Measurements from ENCODE around the gene TNNT3. TPM values are rescaled to one million over a fixed set of nuclear protein-coding genes. Genes with fewer than 3 reads are reported as not detected.

TNNT3 gene
- total and polyA plus RNA-seq, 2 of the 4 experiments (the other 2 are of a cell fraction), result not detected

DNA sequence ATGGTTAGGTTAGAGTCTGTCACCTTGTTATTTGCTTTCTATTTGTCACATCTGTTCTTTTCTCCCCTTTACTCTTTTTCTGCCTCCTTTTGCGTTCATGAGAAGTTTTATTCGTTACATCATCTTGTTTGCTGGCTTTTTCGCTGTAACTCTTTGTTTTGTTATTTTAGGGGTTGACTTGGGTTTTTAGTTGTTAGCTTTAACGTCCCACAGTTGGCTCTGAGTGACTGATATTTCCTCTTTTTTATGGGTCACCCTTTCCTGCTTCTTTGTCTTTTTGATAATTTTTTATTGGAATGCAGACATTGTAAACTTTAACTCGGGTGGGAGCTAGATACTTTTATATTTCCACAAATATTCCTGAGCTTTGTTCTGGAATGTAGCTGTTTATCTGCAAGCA is 13.3 kb upstream of the TNNT3 start:
- Histone ChIP-seq H2AFZ (replicated peaks; ENCODE audit: low read length, poor library complexity) (no peak overlapping the region), H3K9ac (ENCODE audit: low read depth, low read length) (no peak overlapping the region), H3K27ac (ENCODE audit: insufficient read depth, low read length) (no peak overlapping the region), H4K20me1 (ENCODE audit: insufficient read depth, low read length) (no peaks in the 10 kb centered on the region), H3K9me1 (ENCODE audit: insufficient read depth, low read length) (no peaks in the 10 kb centered on the region), H3K9me3 (ENCODE audit: control insufficient read depth, insufficient read depth, low read length) (no peaks in the 10 kb centered on the region), H3K23ac (ENCODE audit: low read depth, low read length) (no peak overlapping the region), H3K56ac (ENCODE audit: extremely low read depth, insufficient read depth, low read length) (no peak overlapping the region), H2AK9ac (replicated peaks; ENCODE audit: low read depth, low read length, poor library complexity) (no peak overlapping the region), H3K18ac (ENCODE audit: low read depth, low read length) (no peak overlapping the region), H4K5ac (ENCODE audit: low read depth, low read length) (no peak overlapping the region), H3K4ac (ENCODE audit: low read depth, low read length) (no peak overlapping the region), H3K36me3 (ENCODE audit: control insufficient read depth, insufficient read depth, low read length) (no peaks in the 10 kb centered on the region), H2AK5ac (ENCODE audit: low read depth, low read length) (no peak overlapping the region), H2BK15ac (ENCODE audit: low read depth, low read length) (no peak overlapping the region), H2BK120ac (ENCODE audit: low read depth, low read length) (no peak overlapping the region), H2BK20ac (ENCODE audit: low read depth, low read length) (no peak overlapping the region), H2BK5ac (ENCODE audit: low read depth, low read length, poor library complexity, severe bottlenecking) (no peak overlapping the region), H3K4me2 (ENCODE audit: low read depth, low read length) (no peak overlapping the region), H3K14ac (replicated peaks; ENCODE audit: low read depth, low read length) (no peak overlapping the region), H3K27me3 (ENCODE audit: control insufficient read depth, insufficient read depth, low read length) (peaks cover 32% of the 10 kb centered on the region), H4K8ac (ENCODE audit: low read depth in 2 of 2, low read length in 2 of 2) (no peak overlapping the region), H3K4me3 (ENCODE audit: insufficient read depth, low read depth, low read length) (no peak overlapping the region), H3K4me1 (ENCODE audit: control insufficient read depth, insufficient read depth, low read length) (no peaks in the 10 kb centered on the region), H4K91ac (ENCODE audit: insufficient read depth, low read depth, low read length) (no peak overlapping the region), H3K79me1 (ENCODE audit: low read depth in 1 of 2, low read length in 2 of 2) (no peaks in the 10 kb centered on the region)
- dilution Hi-C loops (cut with HindIII; ENCODE audit: low sequenced_read_pairs, unreplicated experiment) (no loop called here), in situ Hi-C loops (cut with MboI; ENCODE audit: low sequenced_read_pairs) (no loop called here), intact Hi-C loops (cut with micrococcal nuclease) (no loop called here)
- BruUV-seq (replicated peaks), result no TSS peak
- ATAC-seq (ENCODE audit: low read depth), result no peak
- DNase-seq, result no peak
- WGBS, 2 experiments (ENCODE audit: extremely low coverage in 2 of 2, insufficient read length in 1 of 2), result no CpG with 5 or more reads among the region's 5 CpGs
- CTCF ChIA-PET, result no interaction called here
- POLR2A ChIA-PET (ENCODE audit: unreplicated experiment), result no interaction called here
- TF ChIP-seq, protein P1, sequence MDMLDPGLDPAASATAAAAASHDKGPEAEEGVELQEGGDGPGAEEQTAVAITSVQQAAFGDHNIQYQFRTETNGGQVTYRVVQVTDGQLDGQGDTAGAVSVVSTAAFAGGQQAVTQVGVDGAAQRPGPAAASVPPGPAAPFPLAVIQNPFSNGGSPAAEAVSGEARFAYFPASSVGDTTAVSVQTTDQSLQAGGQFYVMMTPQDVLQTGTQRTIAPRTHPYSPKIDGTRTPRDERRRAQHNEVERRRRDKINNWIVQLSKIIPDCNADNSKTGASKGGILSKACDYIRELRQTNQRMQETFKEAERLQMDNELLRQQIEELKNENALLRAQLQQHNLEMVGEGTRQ (IDR thresholded peaks at IDR 0.05; ENCODE audit: low read depth, low read length), result no peak
- TF ChIP-seq RAD21 (IDR thresholded peaks at IDR 0.05; ENCODE audit: low read length), result no peak
- TF ChIP-seq, protein P2, sequence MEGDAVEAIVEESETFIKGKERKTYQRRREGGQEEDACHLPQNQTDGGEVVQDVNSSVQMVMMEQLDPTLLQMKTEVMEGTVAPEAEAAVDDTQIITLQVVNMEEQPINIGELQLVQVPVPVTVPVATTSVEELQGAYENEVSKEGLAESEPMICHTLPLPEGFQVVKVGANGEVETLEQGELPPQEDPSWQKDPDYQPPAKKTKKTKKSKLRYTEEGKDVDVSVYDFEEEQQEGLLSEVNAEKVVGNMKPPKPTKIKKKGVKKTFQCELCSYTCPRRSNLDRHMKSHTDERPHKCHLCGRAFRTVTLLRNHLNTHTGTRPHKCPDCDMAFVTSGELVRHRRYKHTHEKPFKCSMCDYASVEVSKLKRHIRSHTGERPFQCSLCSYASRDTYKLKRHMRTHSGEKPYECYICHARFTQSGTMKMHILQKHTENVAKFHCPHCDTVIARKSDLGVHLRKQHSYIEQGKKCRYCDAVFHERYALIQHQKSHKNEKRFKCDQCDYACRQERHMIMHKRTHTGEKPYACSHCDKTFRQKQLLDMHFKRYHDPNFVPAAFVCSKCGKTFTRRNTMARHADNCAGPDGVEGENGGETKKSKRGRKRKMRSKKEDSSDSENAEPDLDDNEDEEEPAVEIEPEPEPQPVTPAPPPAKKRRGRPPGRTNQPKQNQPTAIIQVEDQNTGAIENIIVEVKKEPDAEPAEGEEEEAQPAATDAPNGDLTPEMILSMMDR (conservative IDR thresholded peaks at IDR 0.05; ENCODE audit: low read depth, low read length), result no peak
- no peak for TF ChIP-seq SMC3 (IDR thresholded peaks at IDR 0.05; ENCODE audit: low read depth, low read length)
- TF ChIP-seq RCOR1 (IDR thresholded peaks at IDR 0.05; ENCODE audit: insufficient replicate concordance, low read length), result no peak
- TF ChIP-seq RFX5 (IDR thresholded peaks at IDR 0.05; ENCODE audit: low read depth, low read length), result no peak
- no peak for TF ChIP-seq MAZ (IDR thresholded peaks at IDR 0.05; ENCODE audit: borderline replicate concordance, low read depth, low read length)
- TF ChIP-seq, protein P3, sequence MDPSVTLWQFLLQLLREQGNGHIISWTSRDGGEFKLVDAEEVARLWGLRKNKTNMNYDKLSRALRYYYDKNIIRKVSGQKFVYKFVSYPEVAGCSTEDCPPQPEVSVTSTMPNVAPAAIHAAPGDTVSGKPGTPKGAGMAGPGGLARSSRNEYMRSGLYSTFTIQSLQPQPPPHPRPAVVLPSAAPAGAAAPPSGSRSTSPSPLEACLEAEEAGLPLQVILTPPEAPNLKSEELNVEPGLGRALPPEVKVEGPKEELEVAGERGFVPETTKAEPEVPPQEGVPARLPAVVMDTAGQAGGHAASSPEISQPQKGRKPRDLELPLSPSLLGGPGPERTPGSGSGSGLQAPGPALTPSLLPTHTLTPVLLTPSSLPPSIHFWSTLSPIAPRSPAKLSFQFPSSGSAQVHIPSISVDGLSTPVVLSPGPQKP (IDR thresholded peaks at IDR 0.05; ENCODE audit: borderline replicate concordance, low read depth, low read length), result no peak
- no peak for TF ChIP-seq NFE2L2 (IDR thresholded peaks at IDR 0.05; ENCODE audit: low read depth, low read length)
- TF ChIP-seq FOS (IDR thresholded peaks at IDR 0.05; ENCODE audit: low read depth, low read length), result no peak

Measured in IMR-90 (cell line).